Inferior parietal cortex (tissue), 1 donor: ENCODE results near the gene APBB2.

ENCODE experiments used
- DNase-seq: peaks from one replicate; pipeline ENCODE4 v3.0.0-alpha.2; 2016; ENCODE audit errors: extremely low spot score

Gene APBB2

DNA sequence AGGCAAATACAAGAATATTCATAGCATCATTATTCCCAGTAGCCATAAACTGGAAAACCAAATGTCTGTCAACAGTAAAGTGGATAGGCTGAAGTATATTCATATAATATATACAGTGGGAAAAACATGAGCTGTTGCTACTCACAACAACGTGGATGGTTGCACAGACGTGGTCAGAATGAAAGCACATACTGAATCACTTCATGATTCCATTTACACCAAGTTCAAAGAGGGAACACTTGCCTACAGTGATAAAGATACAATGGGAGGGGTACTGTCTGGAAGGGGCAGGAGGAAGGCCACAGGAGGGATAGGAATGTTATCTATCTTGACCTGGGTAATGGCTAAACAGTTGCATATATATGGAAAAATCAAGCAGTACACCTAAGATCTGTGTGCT is 25.3 kb downstream of the APBB2 start:
- DNase-seq: no peak

DNA sequence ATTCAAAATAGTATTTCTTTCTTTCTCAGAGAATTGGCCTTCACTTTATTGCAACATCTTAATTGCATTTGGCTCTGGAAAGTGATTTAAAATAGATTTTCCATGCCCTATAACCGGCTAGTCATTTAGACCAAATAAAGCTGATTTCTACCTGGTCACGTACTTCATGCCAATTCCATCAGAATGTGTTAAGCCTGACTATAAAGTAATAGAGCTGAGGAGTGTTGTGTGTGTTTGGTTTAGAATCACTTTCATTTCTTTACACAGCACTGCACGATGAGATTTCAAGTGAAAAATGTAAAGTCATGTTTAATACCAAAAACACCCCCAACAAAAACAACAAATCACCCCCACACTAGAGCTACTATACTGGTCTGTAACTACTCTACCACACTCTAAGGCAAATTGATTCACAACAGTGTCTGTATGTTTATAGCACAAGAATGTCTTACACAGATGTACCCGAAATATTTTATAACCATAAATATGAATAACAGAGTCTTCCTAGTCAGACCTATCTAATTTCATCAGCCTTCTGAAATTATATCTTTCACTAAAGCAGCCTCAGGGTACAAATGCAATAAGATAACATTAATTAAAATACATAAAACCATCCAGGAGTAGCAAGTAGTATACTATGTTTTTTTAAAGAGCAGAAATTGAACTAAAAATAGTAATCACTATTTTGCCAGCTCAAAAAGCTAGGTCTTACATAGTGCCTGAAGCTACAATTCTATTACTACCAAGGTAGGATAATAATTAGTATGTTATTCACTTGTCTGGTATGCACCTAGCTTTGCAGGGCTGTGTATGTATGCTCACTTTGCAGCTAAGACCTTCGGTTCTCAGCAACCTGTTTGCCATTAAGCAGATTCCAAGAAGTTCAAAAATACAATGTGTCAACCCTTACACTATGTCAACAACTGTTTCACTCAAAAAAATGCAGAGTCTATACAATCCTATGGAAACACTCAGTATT is 28.4 kb downstream of the APBB2 start:
- no peak for DNase-seq

DNA sequence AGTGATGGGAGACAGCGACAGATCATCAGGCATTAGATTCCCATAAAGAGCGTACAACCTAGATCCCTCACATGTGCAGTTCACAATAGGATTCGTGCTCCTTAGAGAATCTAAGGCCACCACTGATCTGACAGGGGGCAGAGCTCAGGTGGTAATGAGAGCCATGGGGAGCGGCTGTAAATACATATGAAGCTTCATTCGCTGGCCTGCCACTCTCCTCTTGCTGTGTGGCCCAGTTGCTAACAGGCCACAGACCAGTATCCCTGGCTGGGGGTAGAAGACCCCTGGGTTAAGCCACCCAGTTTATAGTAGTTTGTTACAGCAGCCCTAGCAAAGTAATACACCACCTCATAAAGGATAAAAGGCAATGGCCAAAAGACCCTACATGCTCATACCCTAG is 30.3 kb downstream of the APBB2 start:
- no peak for DNase-seq

GRCh38 chr4:41183021-41183553 is 31.3 kb downstream of the APBB2 start:
- DNase-seq: no peak

- DNase-seq: no peak
These were observed 33.3 kb downstream of the APBB2 start for GRCh38 chr4:41181037-41181436.

DNA sequence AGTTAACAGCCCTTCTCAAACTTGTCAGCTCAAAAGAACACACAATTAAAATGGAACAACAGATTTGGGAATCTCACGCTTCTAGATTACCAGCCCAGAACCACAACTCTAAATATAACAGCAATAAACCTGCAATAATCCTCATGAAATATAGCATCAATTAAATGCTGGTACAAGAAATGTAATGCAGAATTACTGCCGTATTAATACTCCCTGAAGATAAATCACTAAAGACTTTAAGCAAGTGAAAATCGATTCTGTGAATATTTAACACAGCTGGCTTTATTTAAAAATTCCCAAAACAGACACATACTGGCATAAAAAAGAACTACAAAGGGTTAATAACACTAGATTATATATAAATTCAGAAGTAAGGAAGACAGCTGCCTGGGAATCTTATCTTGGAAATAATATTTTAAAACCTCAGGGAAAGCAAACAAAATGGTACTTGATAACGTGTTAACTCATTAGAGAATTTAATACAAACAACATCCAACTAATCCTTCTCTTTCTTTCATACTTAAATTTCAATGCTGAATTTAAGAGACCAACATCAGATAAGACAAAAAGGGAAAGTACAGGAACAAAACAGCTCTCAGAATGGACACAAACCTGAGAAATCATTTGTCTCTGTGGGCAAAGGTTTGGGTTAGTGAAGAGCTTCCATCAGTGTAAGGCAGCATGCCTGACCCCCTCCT is 34.7 kb downstream of the APBB2 start:
- DNase-seq: no peak

DNA sequence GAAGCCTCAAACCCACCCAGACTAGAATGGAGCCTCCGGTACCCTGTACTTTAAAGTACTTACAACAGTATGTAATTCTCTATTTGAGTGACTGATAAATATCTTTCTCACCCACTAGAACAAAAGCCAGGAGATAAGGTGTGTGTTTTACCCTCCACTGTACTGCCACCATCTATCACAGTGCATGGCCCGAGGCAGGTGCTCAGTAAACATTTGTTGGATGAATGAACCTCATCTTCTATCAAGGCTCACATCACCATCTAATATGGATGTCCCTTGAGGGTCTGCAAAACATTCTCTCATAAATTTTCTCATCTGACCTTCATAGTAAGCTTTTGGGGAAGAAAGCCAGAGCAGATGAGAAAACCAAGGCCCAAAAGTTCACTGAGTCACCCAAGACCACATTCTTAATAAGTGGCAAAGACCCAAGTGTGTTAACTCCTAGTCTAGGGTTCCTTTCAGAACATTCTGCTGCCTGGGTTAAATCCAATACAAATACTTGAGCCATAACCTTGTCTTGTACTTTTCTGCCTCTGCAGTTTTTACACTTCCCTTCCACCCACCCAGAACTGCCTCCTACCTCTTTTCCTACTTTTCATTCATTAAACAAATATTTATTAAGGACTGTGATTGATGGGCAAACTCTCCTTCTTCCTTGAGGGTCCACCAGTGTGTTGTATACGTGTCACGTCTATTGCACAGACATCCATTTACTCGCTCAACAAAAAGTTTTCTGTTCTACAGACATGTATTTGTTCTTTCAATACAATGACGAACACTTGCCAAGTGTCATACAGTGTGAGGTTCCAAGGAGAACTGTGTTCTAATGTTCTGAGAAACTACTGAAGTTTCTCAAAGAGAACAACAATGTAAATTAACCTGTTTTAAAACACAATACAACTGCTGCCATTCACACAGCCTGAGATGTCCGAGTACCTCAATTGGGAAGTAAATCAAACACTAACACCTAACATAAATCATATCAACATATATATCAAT is 35.7 kb downstream of the APBB2 start:
- DNase-seq: peak; percentile 66

DNA sequence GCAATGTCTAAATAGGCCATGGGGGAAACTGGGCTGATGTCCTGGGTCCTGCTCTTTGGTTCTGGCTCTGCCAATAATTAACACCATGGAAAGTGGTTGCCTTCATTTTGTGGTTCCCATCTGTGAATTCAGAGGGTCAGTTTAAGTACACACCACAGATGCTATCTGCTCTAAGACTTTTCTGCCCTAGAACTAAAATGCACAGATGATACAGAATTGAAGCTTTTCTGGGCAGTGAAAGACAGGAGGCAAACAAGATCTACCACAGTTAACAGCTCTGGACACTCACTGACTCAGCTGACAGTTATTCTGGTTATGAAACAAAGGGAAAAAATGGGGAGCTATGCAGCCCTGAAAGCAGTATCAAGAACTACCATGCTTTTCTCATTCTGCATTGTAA is 37.3 kb downstream of the APBB2 start:
- DNase-seq: no peak

- DNase-seq: no peak
These were observed 38.0 kb downstream of the APBB2 start for GRCh38 chr4:41176340-41176739.

DNA sequence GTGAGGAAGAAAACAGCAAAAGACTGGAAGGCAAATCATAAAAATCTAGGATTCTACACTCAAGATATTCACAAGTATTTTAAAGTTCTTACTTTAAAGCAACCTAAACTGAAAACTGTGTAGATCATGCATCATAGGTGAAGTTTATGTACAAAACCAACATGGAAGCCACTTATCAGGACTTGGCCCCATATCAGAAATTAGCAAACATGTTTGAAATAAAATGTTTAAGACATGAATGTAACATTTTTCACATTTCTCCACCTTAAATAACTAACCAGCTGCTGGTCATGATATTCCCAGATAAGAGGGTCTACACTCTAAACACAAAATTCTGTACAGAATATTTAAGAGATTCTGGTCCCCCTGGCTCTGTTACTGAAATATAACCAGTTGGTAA is 38.5 kb downstream of the APBB2 start:
- DNase-seq: no peak

DNA sequence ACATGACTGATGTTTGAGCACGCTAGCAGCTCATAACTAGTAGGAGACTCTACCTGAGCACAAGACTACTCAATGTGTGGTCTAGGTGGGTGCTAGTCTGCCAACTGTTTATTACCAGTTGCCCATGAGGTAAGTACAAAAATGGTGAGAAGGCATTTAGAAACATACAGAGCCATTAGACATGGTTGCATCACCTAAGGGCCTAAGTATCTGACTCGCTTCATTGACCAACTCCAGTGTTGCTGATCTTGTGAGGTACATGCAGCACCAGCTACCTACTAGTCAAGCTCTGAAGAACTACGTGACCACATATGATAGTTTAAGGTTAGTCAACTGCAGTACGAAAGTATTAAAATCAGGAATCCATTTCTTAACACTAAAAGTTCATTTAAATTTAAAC is 39.9 kb downstream of the APBB2 start:
- DNase-seq: no peak

DNA sequence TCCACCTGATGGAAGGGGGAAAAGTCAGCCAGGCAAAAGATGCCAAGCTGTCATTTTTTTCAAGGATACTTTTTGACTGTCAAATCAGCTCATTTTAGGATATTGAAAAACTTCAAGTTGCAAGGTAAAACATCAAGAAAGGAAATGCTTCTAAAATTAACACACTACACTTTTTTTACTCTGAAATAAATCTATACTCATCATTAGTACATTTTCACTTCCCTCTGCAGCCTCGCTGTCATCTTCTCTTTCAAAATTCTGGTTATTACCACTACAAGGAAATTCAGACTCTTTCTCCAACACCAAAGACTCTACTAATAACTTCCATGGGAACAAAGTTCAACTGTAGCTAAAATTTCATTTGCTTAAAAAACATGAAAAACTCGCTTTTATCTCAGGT is 41.6 kb downstream of the APBB2 start:
- no peak for DNase-seq

GRCh38 chr4:41169256-41169800 is 45.0 kb downstream of the APBB2 start:
- no peak for DNase-seq

DNA sequence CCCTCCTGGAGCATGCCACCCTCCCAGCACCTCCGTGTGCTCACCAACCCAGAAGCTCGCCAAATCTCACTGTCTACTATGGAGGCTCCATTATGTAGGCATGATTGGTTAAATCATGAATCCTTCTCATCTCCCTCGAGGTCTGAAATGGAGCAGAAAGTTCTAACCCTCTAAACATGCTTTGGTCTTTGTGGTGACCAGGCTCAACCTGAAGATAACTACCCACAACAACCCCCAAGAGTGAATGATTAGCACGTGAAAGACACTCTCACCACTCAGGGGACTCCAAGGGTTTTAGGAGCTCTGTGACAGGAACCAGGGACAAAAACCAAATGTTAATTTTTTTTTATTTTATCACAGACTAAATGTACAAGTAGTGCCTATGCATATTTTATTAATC is 47.2 kb downstream of the APBB2 start:
- no peak for DNase-seq

GRCh38 chr4:41164405-41164804 is 49.9 kb downstream of the APBB2 start:
- no peak for DNase-seq

DNA sequence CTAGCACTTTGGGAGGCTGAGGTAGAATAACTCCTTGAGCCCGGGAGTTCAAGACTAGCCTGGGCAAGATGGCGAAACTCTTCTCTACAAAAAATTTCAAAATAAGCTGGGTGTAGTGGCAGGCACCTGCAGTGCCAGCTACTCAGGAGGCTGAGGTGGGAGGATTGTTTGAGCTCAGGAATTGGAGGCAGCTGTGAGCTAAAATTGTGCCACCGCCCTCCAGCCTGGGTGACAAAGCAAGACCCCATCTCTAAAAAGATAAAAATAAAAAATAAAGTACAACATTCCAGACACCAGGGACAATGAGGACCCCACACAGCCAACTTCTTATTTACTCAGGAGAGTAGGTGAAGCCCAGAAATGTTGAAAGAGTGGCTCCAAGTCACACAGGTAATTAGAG is 53.0 kb downstream of the APBB2 start:
- DNase-seq: no peak

DNA sequence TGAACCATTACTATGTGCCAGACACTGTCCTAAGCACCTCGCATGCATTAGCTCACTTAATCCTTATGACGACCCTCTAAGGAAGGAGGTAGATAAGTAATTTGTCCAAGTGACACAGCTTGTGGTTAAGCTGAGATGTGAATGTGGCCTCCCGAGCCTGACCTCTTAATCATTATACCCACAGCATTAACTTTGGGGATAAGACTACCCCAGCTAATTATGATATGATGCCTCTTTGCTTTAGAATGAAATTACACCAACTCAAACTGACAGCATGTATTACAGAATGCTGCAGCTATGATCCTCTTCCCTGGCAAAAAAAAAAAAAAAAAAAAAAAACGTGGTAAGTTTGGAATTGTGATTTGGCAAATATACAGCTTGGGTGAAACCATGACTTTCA is 53.5 kb downstream of the APBB2 start:
- no peak for DNase-seq

DNA sequence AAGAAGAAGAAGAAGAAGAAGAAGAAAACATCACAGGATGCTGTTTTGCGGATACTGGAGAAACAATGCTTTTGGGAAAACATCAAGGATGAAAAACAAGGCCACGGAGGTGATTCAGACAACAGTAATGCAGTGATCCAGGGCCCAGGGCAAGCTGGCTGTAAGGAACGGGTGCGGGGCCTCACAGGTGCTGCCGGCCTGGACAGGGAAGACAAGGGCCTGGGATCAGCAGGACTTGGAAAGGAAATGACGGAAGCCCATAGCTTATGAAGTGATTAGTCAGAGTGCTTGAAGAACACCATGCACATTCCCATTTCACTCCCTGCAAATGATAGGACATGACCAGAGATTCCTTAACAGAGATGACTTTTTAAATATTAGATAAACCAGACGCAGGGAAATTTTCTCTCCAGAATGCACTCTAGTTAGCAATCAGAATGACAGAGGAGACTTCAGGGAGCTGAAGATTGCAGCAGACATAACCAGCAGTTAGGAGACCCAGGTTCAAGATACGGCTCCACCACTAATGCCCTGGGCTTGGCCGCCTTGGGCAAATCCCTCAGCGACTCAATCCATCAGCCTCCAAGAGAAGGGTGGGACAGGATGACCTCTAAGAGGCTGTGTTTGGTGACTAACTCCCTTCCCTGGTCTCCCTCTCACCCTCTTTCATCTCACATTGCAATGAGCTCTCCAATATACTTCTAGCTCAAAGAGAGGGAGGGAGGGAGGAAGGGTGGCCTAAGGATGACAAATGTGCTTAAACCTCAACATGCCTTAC is 54.1 kb downstream of the APBB2 start:
- DNase-seq: no peak

DNA sequence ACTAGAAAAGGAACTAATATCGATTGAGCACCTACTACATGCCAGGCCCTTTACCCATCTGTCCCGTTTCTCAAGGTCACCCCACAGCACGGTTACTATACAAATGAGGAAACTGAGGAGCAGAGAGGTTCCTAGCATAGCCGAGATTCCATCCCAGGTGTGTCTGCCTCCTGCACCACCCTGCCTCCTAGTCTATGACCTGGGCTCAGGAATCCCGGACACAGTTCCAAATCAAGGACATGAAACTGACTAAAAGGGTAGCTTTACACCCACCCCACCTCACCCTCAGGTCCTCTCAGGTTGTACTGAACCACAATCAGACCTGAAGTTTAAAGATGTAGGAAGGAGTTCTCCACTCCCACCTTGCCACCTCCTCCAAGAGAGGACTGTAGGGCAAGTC is 55.6 kb downstream of the APBB2 start:
- no peak for DNase-seq

DNA sequence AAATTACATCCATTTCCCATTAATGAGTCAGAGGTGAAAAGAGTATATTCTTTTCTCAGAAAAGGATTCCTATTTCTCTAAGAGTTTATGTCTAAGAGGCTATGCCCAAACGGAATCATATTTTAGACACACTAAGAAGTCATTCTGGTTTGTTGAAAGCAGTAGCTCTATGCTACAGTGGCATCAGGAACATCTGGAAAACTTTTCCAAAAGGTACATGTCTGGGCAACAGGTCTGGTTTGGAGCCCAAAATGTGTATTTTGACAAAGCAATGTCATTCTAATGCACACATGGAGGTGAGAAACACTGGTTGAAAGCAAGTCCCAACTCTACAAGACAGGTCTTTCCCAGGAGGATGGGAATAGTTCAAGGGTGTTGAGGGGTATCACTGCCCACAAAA is 56.1 kb downstream of the APBB2 start:
- DNase-seq: no peak

DNA sequence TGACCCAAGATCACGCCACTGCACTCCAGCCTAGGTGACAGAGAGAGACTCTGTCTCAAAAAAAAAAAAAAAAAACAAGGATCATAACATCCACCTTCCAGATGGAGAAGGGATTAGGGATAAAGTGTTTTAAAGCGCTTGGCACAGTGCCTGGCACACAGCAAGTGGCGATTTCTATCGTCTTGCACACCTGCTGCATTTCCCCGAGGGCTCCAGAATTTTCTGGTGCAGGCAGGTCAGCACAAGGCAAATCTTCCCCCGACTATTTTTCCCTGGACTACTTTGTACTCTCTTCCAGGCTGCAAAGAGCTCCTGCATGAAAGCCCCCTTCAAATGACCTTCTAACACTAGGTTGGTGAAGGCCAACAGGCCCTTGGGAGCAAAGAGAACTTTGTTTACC is 57.3 kb downstream of the APBB2 start:
- DNase-seq: no peak
